Activated naive CD8-positive, alpha-beta T cell (primary cell): ENCODE results near the gene RGS6.
"Not testable (repeated sequence)": the region's sequence is repeated elsewhere in the genome, so short reads cannot be mapped to it uniquely, and the experiment has no call there.

Source experiments
- H3K27ac Mint-ChIP-seq: one replicate; pipeline ENCODE4 v1.8.0; 2021; ENCODE audit warnings: mixed read lengths
- H3K27me3 Mint-ChIP-seq: one replicate; pipeline ENCODE4 v1.8.0; 2021; ENCODE audit warnings: mixed read lengths
- H3K36me3 Mint-ChIP-seq: one replicate; pipeline ENCODE4 v1.8.0; 2021; ENCODE audit warnings: mixed read lengths
- H3K4me1 Mint-ChIP-seq: one replicate; pipeline ENCODE4 v1.8.0; 2021; ENCODE audit warnings: low read depth, mixed read lengths
- H3K4me3 Mint-ChIP-seq: one replicate; pipeline ENCODE4 v1.8.0; 2021; ENCODE audit warnings: mild to moderate bottlenecking, mixed read lengths
- H3K9me3 Mint-ChIP-seq: one replicate; pipeline ENCODE4 v1.8.0; 2021; ENCODE audit warnings: low read depth, mixed read lengths

The RGS6 gene

GRCh38 chr14:71933001-71933587, 865 bp downstream of the RGS6 start:
- Mint-ChIP-seq H3K36me3 (no peaks in the 10 kb centered on the region), H3K4me1 (peaks cover 14% of the 10 kb centered on the region), H3K27me3 (peaks cover 43% of the 10 kb centered on the region), H3K27ac (no peak overlapping the region), H3K9me3 (no peaks in the 10 kb centered on the region), H3K4me3 (peak overlapping the region; percentile 60)

- H3K4me3 Mint-ChIP-seq, H3K36me3 Mint-ChIP-seq, H3K4me1 Mint-ChIP-seq, H3K27ac Mint-ChIP-seq, H3K9me3 Mint-ChIP-seq: not testable (repeated sequence)
- peaks cover 17% of the 10 kb centered on the region for H3K27me3 Mint-ChIP-seq
These were observed 6.0 kb downstream of the RGS6 start for GRCh38 chr14:71938273-71938672.

- not testable (repeated sequence) for H3K36me3 Mint-ChIP-seq
These were observed 7.1 kb downstream of the RGS6 start for GRCh38 chr14:71939344-71939743.

GRCh38 chr14:71940500-71940899, 8.3 kb downstream of the RGS6 start:
- H3K9me3 Mint-ChIP-seq, H3K36me3 Mint-ChIP-seq, H3K4me1 Mint-ChIP-seq, H3K4me3 Mint-ChIP-seq, H3K27ac Mint-ChIP-seq: not testable (repeated sequence)
- H3K27me3 Mint-ChIP-seq, result peaks cover 10% of the 10 kb centered on the region

More at GRCh38 chr14:71939344-71939743, 7.1 kb downstream of the RGS6 start:
- H3K27ac Mint-ChIP-seq, H3K9me3 Mint-ChIP-seq, H3K4me1 Mint-ChIP-seq, H3K4me3 Mint-ChIP-seq: not testable (repeated sequence)
- H3K27me3 Mint-ChIP-seq, result peaks cover 11% of the 10 kb centered on the region

GRCh38 chr14:71941616-71942015, 9.4 kb downstream of the RGS6 start:
- H3K27me3 Mint-ChIP-seq, H3K36me3 Mint-ChIP-seq, H3K9me3 Mint-ChIP-seq, H3K4me1 Mint-ChIP-seq, H3K4me3 Mint-ChIP-seq, H3K27ac Mint-ChIP-seq: not testable (repeated sequence)

- no peaks in the 10 kb centered on the region for H3K9me3 Mint-ChIP-seq
- no peak overlapping the region for H3K4me3 Mint-ChIP-seq
- H3K27me3 Mint-ChIP-seq, result peaks cover 6% of the 10 kb centered on the region
- no peak overlapping the region for H3K27ac Mint-ChIP-seq
- H3K4me1 Mint-ChIP-seq, result no peaks in the 10 kb centered on the region
- H3K36me3 Mint-ChIP-seq, result no peaks in the 10 kb centered on the region
These were observed 10.9 kb downstream of the RGS6 start for GRCh38 chr14:71942904-71943694.

- Mint-ChIP-seq H3K36me3 (no peaks in the 10 kb centered on the region), H3K4me1 (no peaks in the 10 kb centered on the region), H3K4me3 (no peak overlapping the region), H3K27me3 (peaks cover 6% of the 10 kb centered on the region), H3K9me3 (no peaks in the 10 kb centered on the region), H3K27ac (no peak overlapping the region)
These were observed 11.4 kb downstream of the RGS6 start for GRCh38 chr14:71943695-71944018.

GRCh38 chr14:71947947-71948500, 15.8 kb downstream of the RGS6 start:
- Mint-ChIP-seq H3K27ac (no peak overlapping the region), H3K36me3 (no peaks in the 10 kb centered on the region), H3K27me3 (peaks cover 10% of the 10 kb centered on the region), H3K4me1 (no peaks in the 10 kb centered on the region), H3K9me3 (peaks cover 4% of the 10 kb centered on the region), H3K4me3 (no peak overlapping the region)

- Mint-ChIP-seq H3K27ac (no peak overlapping the region), H3K4me3 (no peak overlapping the region), H3K9me3 (peaks cover 4% of the 10 kb centered on the region), H3K4me1 (no peaks in the 10 kb centered on the region), H3K36me3 (no peaks in the 10 kb centered on the region), H3K27me3 (peaks cover 13% of the 10 kb centered on the region)
These were observed 20.4 kb downstream of the RGS6 start for GRCh38 chr14:71952381-71953363.

GRCh38 chr14:71956920-71957563, 24.8 kb downstream of the RGS6 start:
- H3K27ac Mint-ChIP-seq, result no peak overlapping the region
- H3K4me3 Mint-ChIP-seq, result no peak overlapping the region
- H3K27me3 Mint-ChIP-seq, result peaks cover 9% of the 10 kb centered on the region
- no peaks in the 10 kb centered on the region for H3K4me1 Mint-ChIP-seq
- no peaks in the 10 kb centered on the region for H3K36me3 Mint-ChIP-seq
- no peaks in the 10 kb centered on the region for H3K9me3 Mint-ChIP-seq

GRCh38 chr14:71959055-71959454, 26.8 kb downstream of the RGS6 start:
- Mint-ChIP-seq H3K4me1 (no peaks in the 10 kb centered on the region), H3K9me3 (no peaks in the 10 kb centered on the region), H3K4me3 (no peak overlapping the region), H3K27me3 (peaks cover 11% of the 10 kb centered on the region), H3K27ac (no peak overlapping the region), H3K36me3 (no peaks in the 10 kb centered on the region)

GRCh38 chr14:71960494-71961353, 28.5 kb downstream of the RGS6 start:
- no peaks in the 10 kb centered on the region for H3K4me1 Mint-ChIP-seq
- peaks cover 11% of the 10 kb centered on the region for H3K27me3 Mint-ChIP-seq
- no peaks in the 10 kb centered on the region for H3K36me3 Mint-ChIP-seq
- H3K9me3 Mint-ChIP-seq, result no peaks in the 10 kb centered on the region
- no peak overlapping the region for H3K27ac Mint-ChIP-seq
- no peak overlapping the region for H3K4me3 Mint-ChIP-seq

GRCh38 chr14:71961972-71962371, 29.7 kb downstream of the RGS6 start:
- Mint-ChIP-seq H3K9me3 (no peaks in the 10 kb centered on the region), H3K27me3 (peaks cover 5% of the 10 kb centered on the region), H3K4me3 (no peak overlapping the region), H3K36me3 (no peaks in the 10 kb centered on the region), H3K4me1 (no peaks in the 10 kb centered on the region), H3K27ac (no peak overlapping the region)

GRCh38 chr14:71964716-71965115, 32.5 kb downstream of the RGS6 start:
- Mint-ChIP-seq H3K27ac (no peak overlapping the region), H3K36me3 (no peaks in the 10 kb centered on the region), H3K4me1 (peaks cover 6% of the 10 kb centered on the region), H3K4me3 (no peak overlapping the region), H3K27me3 (peaks cover 3% of the 10 kb centered on the region), H3K9me3 (no peaks in the 10 kb centered on the region)
